ENCODE results near the gene SLC25A42.

GRCh38 chr19:19022380-19022961 lies 41.3 kb upstream of the SLC25A42 start:
- TF ChIP-seq EZH2 (IDR thresholded peaks at IDR 0.05; ENCODE audit: insufficient read depth, poor library complexity, severe bottlenecking) (no peak), EZH2phosphoT487 (IDR thresholded peaks at IDR 0.05; ENCODE audit: insufficient read depth, low read depth) (no peak)

All from GM23248 (cell line).